ENCODE results near the gene LRRC28. TPM values are rescaled to one million over a fixed set of nuclear protein-coding genes. Genes with fewer than 3 reads are reported as not detected.

The LRRC28 gene
- total RNA-seq, 1 experiment from 2014 or later = 21.4 TPM

- Histone ChIP-seq H3K36me3 (ENCODE audit: control insufficient read depth in 1 of 2, insufficient read depth in 2 of 2, low read length in 2 of 2) (no peaks in the 10 kb centered on the region), H2AFZ (ENCODE audit: low read depth, low read length, poor library complexity, severe bottlenecking) (no peak overlapping the region), H3K79me2 (ENCODE audit: insufficient read depth, low read length) (no peaks in the 10 kb centered on the region), H3K4me2 (ENCODE audit: low read length) (no peak overlapping the region), H3K9me3 (ENCODE audit: control insufficient read depth in 1 of 2, insufficient read depth in 1 of 2, low read depth in 1 of 2, low read length in 2 of 2) (no peaks in the 10 kb centered on the region; a peak in 1 of 4 replicates), H3K27ac (ENCODE audit: low read depth, low read length) (no peak overlapping the region), H3K9ac (ENCODE audit: low read length) (no peak overlapping the region), H3K4me3 (replicated peaks in 1 of 2; ENCODE audit: low read depth in 1 of 2, low read length in 2 of 2) (no peak overlapping the region), H3K9me2 (ENCODE audit: insufficient read depth) (no peaks in the 10 kb centered on the region), H3K27me3 (ENCODE audit: insufficient read depth, low read length) (no peaks in the 10 kb centered on the region), H3K4me1 (ENCODE audit: control insufficient read depth in 1 of 2, insufficient read depth in 2 of 2, low read length in 2 of 2) (no peaks in the 10 kb centered on the region), H4K20me1 (ENCODE audit: insufficient read depth) (no peaks in the 10 kb centered on the region)
- no peak for ATAC-seq
- TF ChIP-seq MAX (IDR thresholded peaks at IDR 0.05) (no peak), SRF (IDR thresholded peaks at IDR 0.05; ENCODE audit: low read depth) (no peak), SP1 (IDR thresholded peaks at IDR 0.05; ENCODE audit: low read depth) (no peak), JUND (IDR thresholded peaks at IDR 0.05) (no peak), ZFX (IDR thresholded peaks at IDR 0.05) (no peak), POLR2A (IDR thresholded peaks at IDR 0.05; ENCODE audit: borderline replicate concordance, extremely low read depth, insufficient read depth, insufficient read length) (no peak), ZBTB33 (IDR thresholded peaks at IDR 0.05; ENCODE audit: extremely low read depth, insufficient replicate concordance, low read length) (no peak), RAD21 (IDR thresholded peaks at IDR 0.05; ENCODE audit: low read depth) (no peak)
- intact Hi-C loops (cut with micrococcal nuclease) = no loop called here
- no TSS peak for BruUV-seq (replicated peaks)
- ChIA-PET POLR2A (no interaction called here), CTCF (no interaction called here), RAD21 (ENCODE audit: low non-redundant PET in 1 of 2, low total read pairs in 2 of 2, uncharacterized antibody in 2 of 2, unreplicated experiment in 2 of 2) (no interaction called here)
- DNase-seq (ENCODE audit: low read depth, low spot score) = no peak
These were observed 44.6 kb downstream of the LRRC28 start for GRCh38 chr15:99295840-99296239.

GRCh38 chr15:99296386-99296785 lies 45.1 kb downstream of the LRRC28 start:
- Histone ChIP-seq H3K36me3 (ENCODE audit: control insufficient read depth in 1 of 2, insufficient read depth in 2 of 2, low read length in 2 of 2) (no peaks in the 10 kb centered on the region), H3K79me2 (ENCODE audit: insufficient read depth, low read length) (no peaks in the 10 kb centered on the region), H3K9ac (ENCODE audit: low read length) (no peak overlapping the region), H3K4me3 (replicated peaks in 1 of 2; ENCODE audit: low read depth in 1 of 2, low read length in 2 of 2) (no peak overlapping the region), H2AFZ (ENCODE audit: low read depth, low read length, poor library complexity, severe bottlenecking) (no peak overlapping the region), H3K4me2 (ENCODE audit: low read length) (no peak overlapping the region), H3K4me1 (ENCODE audit: control insufficient read depth in 1 of 2, insufficient read depth in 2 of 2, low read length in 2 of 2) (no peaks in the 10 kb centered on the region), H4K20me1 (ENCODE audit: insufficient read depth) (no peaks in the 10 kb centered on the region), H3K27ac (ENCODE audit: low read depth, low read length) (no peak overlapping the region), H3K9me2 (ENCODE audit: insufficient read depth) (no peaks in the 10 kb centered on the region), H3K27me3 (ENCODE audit: insufficient read depth, low read length) (no peaks in the 10 kb centered on the region), H3K9me3 (ENCODE audit: control insufficient read depth in 1 of 2, insufficient read depth in 1 of 2, low read depth in 1 of 2, low read length in 2 of 2) (no peaks in the 10 kb centered on the region; a peak in 1 of 4 replicates)
- intact Hi-C loops (cut with micrococcal nuclease) = no loop called here
- CTCF ChIA-PET = interaction anchor here (1.2 kb wide), 1 partner anchor 408 kb away, joined by 5 read pairs; no protein-coding TSS in a partner anchor
- DNase-seq (ENCODE audit: low read depth, low spot score) (no peak), ATAC-seq (no peak)
- POLR2A ChIA-PET = no interaction called here
- RAD21 ChIA-PET (ENCODE audit: low non-redundant PET in 1 of 2, low total read pairs in 2 of 2, uncharacterized antibody in 2 of 2, unreplicated experiment in 2 of 2) = no interaction called here
- no peak for TF ChIP-seq SRF (IDR thresholded peaks at IDR 0.05; ENCODE audit: low read depth)
- BruUV-seq (replicated peaks) = no TSS peak

Measured in HCT116 (cell line).